GM12878 (cell line): ENCODE data around the gene CHPT1. TPM values are rescaled to one million over a fixed set of nuclear protein-coding genes. Genes with fewer than 3 reads are reported as not detected.

ENCODE experiments used
- CEBPZ ChIP-seq: fragments of 150-350 bp; IDR thresholded peaks from 2 replicates; pipeline ENCODE4 v1.6.1; 2016; ENCODE audit warnings: low read depth, low read length
- ETV6 ChIP-seq, 2 experiments: fragments of 450-650 bp in 1 of 2; IDR thresholded peaks in 1 of 2; conservative IDR thresholded peaks in 1 of 2; 2 replicates each; pipeline ENCODE4 v1.6.1; 2014; ENCODE audit warnings: antibody characterized with exemption in 1 of 2, borderline replicate concordance in 1 of 2, low read depth in 1 of 2, mild to moderate bottlenecking in 1 of 2, moderate library complexity in 1 of 2
- HSF1 ChIP-seq: fragments of 150-350 bp; IDR thresholded peaks from 2 replicates; pipeline ENCODE4 v1.6.1; 2014; ENCODE audit warnings: mild to moderate bottlenecking, low read depth, low read length
- IRF5 ChIP-seq: fragments of 450-650 bp; IDR thresholded peaks from 2 replicates; pipeline ENCODE4 v1.6.1; 2017; ENCODE audit warnings: borderline replicate concordance
- MEF2B ChIP-seq: fragments of 450-650 bp; IDR thresholded peaks from 2 replicates; pipeline ENCODE4 v1.6.1; 2018; ENCODE audit warnings: mild to moderate bottlenecking, moderate library complexity; ENCODE audit not compliant: partially characterized antibody, poor library complexity, severe bottlenecking
- YY1 ChIP-seq: IDR thresholded peaks from 2 replicates; pipeline ENCODE4 v1.6.1; 2011; ENCODE audit warnings: low read depth, mild to moderate bottlenecking, low read length
- ZNF687 ChIP-seq: fragments of 450-650 bp; IDR thresholded peaks from 2 replicates; pipeline ENCODE4 v1.6.1; 2017; ENCODE audit warnings: mild to moderate bottlenecking, moderate library complexity
- polyA plus RNA-seq, 11 experiments: library from polyadenylated mRNA; depleted of rRNA in 4 of 11; unstranded in 6 of 11; stranded (reverse) in 5 of 11; fragments of >200 nt; fragmentation: Nextera tagmentation in 4 of 11; fragmentation: Illumina TruSeq in 1 of 11; extraction: Ambion mirVana in 4 of 11; extraction: Trizol in 1 of 11; gene quantifications; 1 replicate in 1 of 11; 2 replicates in 10 of 11; pipeline versions ENCODE4 v1.2.1 to v1.2.3, GENCODE V29; 2011 to 2016; ENCODE audit warnings: inconsistent platforms in 2 of 11, missing spikeins in 2 of 11, low read depth in 1 of 11
- total RNA-seq, 4 experiments: library from RNA; depleted of rRNA in 3 of 4; stranded (reverse); fragments of >200 nt in 3 of 4; fragmentation: Illumina TruSeq in 1 of 4; extraction: Trizol in 1 of 4; gene quantifications; 2 replicates each; pipeline versions ENCODE4 v1.2.1 to v1.2.3, GENCODE V29; 2013 to 2021

The CHPT1 gene
- total and polyA plus RNA-seq, 10 of the 15 experiments (the other 5 are each of a cell fraction or from before 2014, with no cell fraction given) = 0.85 to 10.2 (median 3.9) TPM

- TF ChIP-seq ETV6 (conservative IDR thresholded peaks at IDR 0.05 in 1 of 2, IDR thresholded peaks at IDR 0.05 in 1 of 2; ENCODE audit: borderline replicate concordance in 1 of 2, low read depth in 1 of 2) = no peak
- TF ChIP-seq ZNF687 = no peak
- TF ChIP-seq HSF1 = no peak
- no peak for TF ChIP-seq CEBPZ
- TF ChIP-seq MEF2B = peak; percentile 60
- peak; percentile 88 for TF ChIP-seq YY1
- TF ChIP-seq IRF5 = no peak
- TF ChIP-seq, all 136 proteins: peak for 7
These were observed at the start of gene CHPT1 (continued) for GRCh38 chr12:101697197-101697929.
